ENCODE results near the gene TFEB.

Gene TFEB

DNA sequence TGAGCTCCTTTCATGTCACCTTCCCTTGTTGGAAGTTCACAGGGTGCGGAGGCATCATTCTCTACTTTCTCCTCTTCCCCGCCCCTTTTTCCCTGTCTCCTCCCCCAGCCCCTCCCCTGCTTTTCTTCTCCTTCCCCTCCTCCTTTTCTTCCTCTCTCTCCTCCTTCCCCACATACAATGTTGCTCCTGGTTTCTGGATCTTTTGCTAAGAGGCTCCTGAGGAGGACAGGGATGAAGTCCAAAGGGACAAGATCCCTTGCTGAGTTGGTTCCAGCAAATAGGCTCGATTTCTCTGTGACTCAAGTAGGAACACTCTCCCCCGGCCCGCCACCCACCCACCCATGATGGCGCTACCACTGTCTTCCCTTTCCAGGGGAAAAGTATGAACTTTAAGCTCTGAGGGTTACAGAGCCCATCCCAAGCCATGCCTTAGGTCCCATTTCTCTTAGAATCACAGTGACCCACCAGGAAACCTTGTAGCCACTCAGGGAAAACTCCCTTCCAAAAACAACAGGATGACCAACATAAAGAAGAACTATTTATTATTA, 852 bp upstream of the TFEB start:
- DNase-seq (ENCODE audit: low spot score) = no peak
- TF ChIP-seq, protein P1, sequence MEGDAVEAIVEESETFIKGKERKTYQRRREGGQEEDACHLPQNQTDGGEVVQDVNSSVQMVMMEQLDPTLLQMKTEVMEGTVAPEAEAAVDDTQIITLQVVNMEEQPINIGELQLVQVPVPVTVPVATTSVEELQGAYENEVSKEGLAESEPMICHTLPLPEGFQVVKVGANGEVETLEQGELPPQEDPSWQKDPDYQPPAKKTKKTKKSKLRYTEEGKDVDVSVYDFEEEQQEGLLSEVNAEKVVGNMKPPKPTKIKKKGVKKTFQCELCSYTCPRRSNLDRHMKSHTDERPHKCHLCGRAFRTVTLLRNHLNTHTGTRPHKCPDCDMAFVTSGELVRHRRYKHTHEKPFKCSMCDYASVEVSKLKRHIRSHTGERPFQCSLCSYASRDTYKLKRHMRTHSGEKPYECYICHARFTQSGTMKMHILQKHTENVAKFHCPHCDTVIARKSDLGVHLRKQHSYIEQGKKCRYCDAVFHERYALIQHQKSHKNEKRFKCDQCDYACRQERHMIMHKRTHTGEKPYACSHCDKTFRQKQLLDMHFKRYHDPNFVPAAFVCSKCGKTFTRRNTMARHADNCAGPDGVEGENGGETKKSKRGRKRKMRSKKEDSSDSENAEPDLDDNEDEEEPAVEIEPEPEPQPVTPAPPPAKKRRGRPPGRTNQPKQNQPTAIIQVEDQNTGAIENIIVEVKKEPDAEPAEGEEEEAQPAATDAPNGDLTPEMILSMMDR (IDR thresholded peaks at IDR 0.05) = no peak
- H3K4me3 ChIP-seq = peak overlapping the region; percentile 97
- no peak overlapping the region for H3K27ac ChIP-seq

DNA sequence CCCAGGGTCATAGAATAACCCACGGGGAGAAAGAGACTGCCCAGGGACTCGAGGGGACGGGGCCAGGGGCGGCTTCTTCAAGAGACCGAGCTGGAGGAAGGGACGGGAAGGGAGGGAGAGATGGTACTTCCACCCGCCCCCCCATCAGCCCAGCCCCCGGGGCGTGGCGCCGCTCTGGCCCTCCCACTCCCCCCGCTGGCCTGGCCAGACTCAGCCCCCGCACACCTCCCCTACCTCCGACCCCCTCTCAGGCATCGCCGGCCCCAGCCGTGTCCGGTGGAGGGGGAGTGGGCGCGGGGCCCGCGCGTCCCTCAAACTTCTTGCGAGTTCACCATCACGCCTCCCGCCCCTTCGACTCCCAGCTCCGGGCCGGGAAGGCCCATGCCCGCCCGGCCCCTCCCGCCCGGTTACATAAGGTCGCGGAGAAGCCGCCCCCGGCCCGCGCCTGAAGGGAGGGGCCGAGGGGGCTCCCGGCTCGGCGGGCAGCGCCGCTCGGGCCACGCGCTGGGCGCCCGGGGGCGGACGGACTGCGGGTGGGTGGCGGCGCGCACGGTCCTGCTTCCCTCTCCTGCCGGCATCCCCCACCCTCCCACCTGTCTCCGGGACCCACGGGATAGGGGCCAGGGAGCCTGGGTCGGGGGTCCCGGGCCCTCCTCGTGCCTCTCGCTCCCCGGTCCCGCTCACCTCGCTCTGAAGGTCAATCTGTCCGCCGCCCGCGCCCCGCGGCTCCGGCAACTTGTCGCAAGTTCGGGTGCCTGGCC, 562 bp downstream of the TFEB start:
- TF ChIP-seq, protein P1 (IDR thresholded peaks at IDR 0.05) = no peak
- peak overlapping the region; percentile 96 to 99 for H3K27ac ChIP-seq
- H3K4me3 ChIP-seq = peak overlapping the region; percentile 97
- DNase-seq (ENCODE audit: low spot score) = peak; percentile 85

DNA sequence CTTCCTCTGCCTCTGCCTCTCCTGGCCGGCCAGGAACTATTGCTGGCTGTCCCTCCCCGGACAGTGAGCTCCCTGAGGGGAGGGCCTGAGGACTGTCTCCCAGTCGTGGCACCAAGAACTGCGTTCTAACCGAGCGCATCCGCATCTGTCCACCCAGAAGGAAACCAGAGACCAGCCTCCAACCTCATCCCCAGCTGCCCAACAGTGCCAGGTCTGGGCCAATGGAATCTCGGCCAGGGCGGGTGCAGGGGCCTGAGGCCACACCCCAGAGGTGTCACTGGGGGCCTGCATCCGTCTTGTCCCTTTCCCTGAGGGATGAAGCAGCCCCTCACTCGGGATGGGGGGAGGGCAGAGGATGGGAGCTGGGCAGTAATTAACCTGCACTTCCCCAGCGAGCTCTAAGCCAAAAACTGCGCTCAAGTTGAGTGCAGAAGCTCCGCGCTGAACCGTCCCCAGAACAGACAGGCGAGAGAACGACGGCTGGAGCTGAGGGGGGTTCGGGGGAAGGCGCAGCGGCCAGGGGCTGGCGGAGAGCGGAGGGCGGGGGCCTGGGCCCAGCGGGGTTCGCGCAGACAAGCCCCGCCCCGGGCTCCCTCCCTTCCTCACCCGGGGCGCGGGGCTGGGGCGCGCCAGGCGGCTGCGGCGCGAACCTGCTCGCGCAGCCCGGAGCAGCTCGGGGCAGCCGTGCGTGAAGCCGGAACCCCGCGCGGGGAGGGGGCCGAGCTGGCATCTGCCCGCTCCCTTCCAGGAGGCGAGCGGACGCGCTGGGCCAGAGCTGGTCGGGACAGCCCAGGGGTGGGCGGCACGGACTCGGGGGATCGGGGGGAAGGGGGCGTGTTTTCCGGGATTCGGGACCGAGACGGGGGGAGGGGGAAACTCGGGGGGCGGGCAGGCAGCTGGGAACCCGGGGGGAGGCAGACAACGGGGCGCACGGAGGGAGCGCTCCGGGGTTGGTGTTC, 1.4 kb downstream of the TFEB start:
- Histone ChIP-seq H3K27ac (peak overlapping the region; percentile 96 to 99), H3K4me3 (peak overlapping the region; percentile 97)
- no peak for DNase-seq (ENCODE audit: low spot score)
- TF ChIP-seq, protein P1 (IDR thresholded peaks at IDR 0.05) = no peak

DNA sequence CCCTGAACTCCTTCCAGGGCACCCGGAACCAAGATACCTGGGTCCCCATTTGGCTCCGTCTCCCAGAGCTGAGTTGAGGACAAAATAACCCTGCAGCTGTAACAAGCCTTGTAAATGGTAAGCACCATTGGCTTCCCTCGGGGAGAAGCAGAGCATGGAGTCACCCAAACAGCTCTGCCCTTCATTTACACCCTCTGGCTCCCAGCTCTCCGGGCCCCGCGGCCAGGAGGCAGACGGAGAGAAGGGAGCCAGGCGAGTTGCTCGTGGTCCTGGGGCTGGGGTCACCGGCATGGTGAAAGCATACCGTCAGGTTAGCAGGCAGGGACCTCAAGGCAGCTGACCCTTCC, 2.1 kb downstream of the TFEB start:
- Histone ChIP-seq H3K27ac (peak overlapping the region; percentile 96 to 99), H3K4me3 (peak overlapping the region; percentile 97)
- TF ChIP-seq, protein P1 (IDR thresholded peaks at IDR 0.05) = no peak
- DNase-seq (ENCODE audit: low spot score) = no peak

- Histone ChIP-seq H3K27ac (peak overlapping the region; percentile 96 to 99), H3K4me3 (peak overlapping the region; percentile 97)
- no peak for DNase-seq (ENCODE audit: low spot score)
- TF ChIP-seq, protein P1 (IDR thresholded peaks at IDR 0.05) = no peak
Measured at GRCh38 chr6:41732591-41733359, 2.6 kb downstream of the TFEB start.

- no peak overlapping the region for H3K4me3 ChIP-seq
- no peak for DNase-seq (ENCODE audit: low spot score)
- H3K27ac ChIP-seq = no peak overlapping the region
- TF ChIP-seq, protein P1 (IDR thresholded peaks at IDR 0.05) = no peak
Measured at GRCh38 chr6:41732149-41732548, 3.3 kb downstream of the TFEB start.

Measured in coronary artery (tissue), 2 donors.